Heart right ventricle (tissue), 16 donors: ENCODE data around the gene SYK. TPM values are rescaled to one million over a fixed set of nuclear protein-coding genes. Genes with fewer than 3 reads are reported as not detected.

Source experiments
- ATAC-seq, 8 donors: fragments of 200-7000 bp; cut with Tn5 transposase; one replicate each; pipeline ENCODE4 v1.9.1; 2020; ENCODE audit warnings: mild to moderate bottlenecking in 8 of 8, moderate library complexity in 8 of 8, moderate number of reproducible peaks in 1 of 8
- DNase-seq, 2 donors: peaks; one replicate each; pipeline ENCODE4 v3.0.0-alpha.2; 2020
- H3K27ac ChIP-seq, 10 donors: fragments of 200-600 bp; sonication (generic) in 2 of 10; one replicate each; pipeline versions ENCODE4 v1.5.0 to v1.8.0; 2020 to 2022; ENCODE audit warnings: mild to moderate bottlenecking in 3 of 10
- H3K27me3 ChIP-seq, 7 donors: fragments of 200-600 bp; one replicate each; pipeline ENCODE4 v1.8.0; 2021 to 2022; ENCODE audit warnings: mild to moderate bottlenecking in 2 of 7
- H3K36me3 ChIP-seq, 9 donors: fragments of 200-600 bp; sonication (generic) in 1 of 9; one replicate each; pipeline versions ENCODE4 v1.5.0 to v1.8.0; 2020 to 2022; ENCODE audit warnings: mild to moderate bottlenecking in 2 of 9
- H3K4me1 ChIP-seq, 9 donors: fragments of 200-600 bp; sonication (generic) in 1 of 9; one replicate each; pipeline versions ENCODE4 v1.5.0 to v1.8.0; 2020 to 2022; ENCODE audit warnings: mild to moderate bottlenecking in 4 of 9
- H3K4me3 ChIP-seq, 10 donors: fragments of 200-600 bp; sonication (generic) in 2 of 10; one replicate each; pipeline versions ENCODE4 v1.5.0 to v1.8.0; 2020 to 2022; ENCODE audit warnings: mild to moderate bottlenecking in 7 of 10, moderate library complexity in 2 of 10
- H3K9me3 ChIP-seq, 11 donors: fragments of 200-600 bp in 10 of 11; sonication (generic) in 2 of 11; one replicate each; pipeline versions ENCODE4 v1.5.0 to v1.8.0; 2013 to 2022; ENCODE audit warnings: mild to moderate bottlenecking in 2 of 11, control low read depth in 1 of 11, moderate library complexity in 1 of 11
- WGBS, 2 donors: extraction: QIAGEN DNeasy Blood & Tissue Kit; methylation state at CpG; one replicate each; pipeline ENCODE4 v1.1.7; 2013; ENCODE audit warnings: inconsistent platforms in 1 of 2; 5-methylcytosine and 5-hydroxymethylcytosine counted together
- intact Hi-C, 10 donors: fragments of 100-400 bp; cut with DNase I; formaldehyde crosslinking; loops; one replicate each; pipeline versions ENCODE4 v1.11.1 to v1.14.2; 2022
- polyA plus RNA-seq, 2 donors: library from polyadenylated mRNA; stranded (reverse); fragments of 200-250 nt; gene quantifications; one replicate each; pipeline ENCODE4 v1.2.3, GENCODE V29; 2013
- total RNA-seq, 10 donors: library from RNA; stranded (reverse); fragmentation: NEBNext Ultra II Directional in 3 of 10; extraction: Animal tissue kit (Norgen Biotek cat#: 25700) in 3 of 10; gene quantifications; one replicate each; pipeline versions ENCODE4 v1.2.1 to v1.2.4, GENCODE V29; 2021 to 2023
- TF ChIP-seq, protein P1 (sequence below), 9 donors: fragments of 200-600 bp; sonication (generic) in 2 of 9; IDR thresholded peaks; one replicate each; pipeline versions ENCODE4 v1.5.0 to v1.8.0; 2021 to 2022; ENCODE audit warnings: antibody characterized with exemption in 9 of 9, mild to moderate bottlenecking in 5 of 9, moderate library complexity in 1 of 9
- donor health status: Arrhythmogenic right ventricular cardiomyopathy.
- donor health status: ischemic (EF 13 %, LVEDD 7.1; RV severe dilation, severe dysfunction).
- donor health status: healthy with polysubstance abuse.
- donor health status: DM: no; HTN: yes; CAD: no.
- donor health status: DM: no; HTN: no; CAD: no.
- donor health status: ischemic (EF 25% LVEDD 6.9; RV normal size, moderate dysfunction).
- donor health status: ischemic (EF 25% LVEDD 5.7; RV mildly dilated, moderate dysfunction).
- donor health status: healthy.
- donor health status: DM: yes; HTN: yes; CAD: no.
- donor health status: Ischemic cardiomyopathy.
- donor health status: ischemic (EF 35%, LVEDD 5.7; RV mildly dilated, moderate dysfunction).
- donor health status: nonischemic (EF 11% LVEDD 7.7; RV severe dilation, severe dysfunction).
- donor health status: DM: yes; HTN: yes; CAD: no.
- donor health status: PGD.
- donor health status: ischemic (EF 29% LVEDD 5.4; RV normal size, mild dysfunction).
- donor health status: nonischemic (EF 23%, LVEDD 6.1; RV moderate dilation, normal function).

SYK gene
- total and polyA plus RNA-seq, 12 donors, result 0.96 to 26.1 (median 2.3) TPM

DNA sequence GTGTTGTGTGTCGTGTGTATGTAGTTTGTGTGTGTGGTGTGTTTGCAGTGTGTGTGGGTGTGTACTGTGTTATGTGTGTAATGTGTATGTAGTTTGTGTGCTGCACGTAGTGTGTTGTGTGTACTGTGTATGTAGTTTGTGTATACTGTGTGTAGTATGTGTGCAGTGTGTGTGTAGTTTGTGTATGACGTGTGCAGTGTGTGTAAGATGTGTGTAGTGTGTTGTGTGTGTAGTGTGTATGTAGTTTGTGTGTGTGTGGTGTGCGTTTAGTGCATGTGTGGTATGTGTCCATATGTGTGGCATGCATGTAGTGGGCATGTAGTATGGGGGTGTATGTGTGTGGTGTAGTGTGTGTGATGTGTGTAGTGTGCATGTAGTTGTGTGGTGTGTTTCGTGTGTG, 39.6 kb downstream of the SYK start:
- no peaks in the 10 kb centered on the region for H3K27me3 ChIP-seq
- H3K4me1 ChIP-seq, result peaks cover 0 to 19% (median 0%) of the 10 kb centered on the region in 9 donors
- 95 to 96% methylated on average over 5 of the region's 5 CpGs for WGBS, 2 donors
- DNase-seq, result no peak
- ATAC-seq, result no peak
- TF ChIP-seq, protein P1, sequence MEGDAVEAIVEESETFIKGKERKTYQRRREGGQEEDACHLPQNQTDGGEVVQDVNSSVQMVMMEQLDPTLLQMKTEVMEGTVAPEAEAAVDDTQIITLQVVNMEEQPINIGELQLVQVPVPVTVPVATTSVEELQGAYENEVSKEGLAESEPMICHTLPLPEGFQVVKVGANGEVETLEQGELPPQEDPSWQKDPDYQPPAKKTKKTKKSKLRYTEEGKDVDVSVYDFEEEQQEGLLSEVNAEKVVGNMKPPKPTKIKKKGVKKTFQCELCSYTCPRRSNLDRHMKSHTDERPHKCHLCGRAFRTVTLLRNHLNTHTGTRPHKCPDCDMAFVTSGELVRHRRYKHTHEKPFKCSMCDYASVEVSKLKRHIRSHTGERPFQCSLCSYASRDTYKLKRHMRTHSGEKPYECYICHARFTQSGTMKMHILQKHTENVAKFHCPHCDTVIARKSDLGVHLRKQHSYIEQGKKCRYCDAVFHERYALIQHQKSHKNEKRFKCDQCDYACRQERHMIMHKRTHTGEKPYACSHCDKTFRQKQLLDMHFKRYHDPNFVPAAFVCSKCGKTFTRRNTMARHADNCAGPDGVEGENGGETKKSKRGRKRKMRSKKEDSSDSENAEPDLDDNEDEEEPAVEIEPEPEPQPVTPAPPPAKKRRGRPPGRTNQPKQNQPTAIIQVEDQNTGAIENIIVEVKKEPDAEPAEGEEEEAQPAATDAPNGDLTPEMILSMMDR (IDR thresholded peaks at IDR 0.05), result no peak
- H3K27ac ChIP-seq, result no peak overlapping the region
- peaks cover 0 to 23% (median 0%) of the 10 kb centered on the region in 9 donors for H3K36me3 ChIP-seq
- H3K4me3 ChIP-seq, result no peak overlapping the region
- H3K9me3 ChIP-seq, result no peaks in the 10 kb centered on the region
- intact Hi-C loops, result loop anchor here in 1 of 10 donors (10.0 kb wide), 1 partner anchor 64 kb away; no protein-coding TSS in a partner anchor

DNA sequence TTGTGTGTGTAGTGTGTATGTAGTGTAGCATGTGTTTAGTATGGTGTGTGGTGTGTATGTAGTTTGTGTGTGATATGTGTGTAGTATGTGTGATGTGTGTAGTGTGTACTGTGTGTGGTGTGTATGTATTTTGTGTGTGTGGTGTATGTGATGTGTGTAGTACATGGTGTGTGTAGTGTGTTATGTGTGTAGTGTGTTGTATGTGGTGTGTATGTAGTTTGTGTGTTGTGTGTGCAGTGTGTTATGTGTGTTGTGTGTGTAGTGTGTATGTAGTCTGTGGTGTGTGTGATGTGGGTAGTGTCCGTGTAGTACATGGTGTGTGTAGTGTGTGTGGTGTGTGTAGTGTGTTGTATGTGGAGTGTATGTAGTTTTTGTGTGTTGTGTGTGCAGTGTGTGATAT, 40.0 kb downstream of the SYK start:
- TF ChIP-seq, protein P1 (IDR thresholded peaks at IDR 0.05), result no peak
- 96 to 98% methylated on average over 1 of the region's 1 CpG for WGBS, 2 donors
- no peaks in the 10 kb centered on the region for H3K9me3 ChIP-seq
- intact Hi-C loops, result loop anchor here in 1 of 10 donors (10.0 kb wide), 1 partner anchor 63 kb away; no protein-coding TSS in a partner anchor
- DNase-seq (no peak), ATAC-seq (no peak)
- H3K4me3 ChIP-seq, result no peak overlapping the region
- no peaks in the 10 kb centered on the region for H3K27me3 ChIP-seq
- H3K27ac ChIP-seq, result no peak overlapping the region
- H3K36me3 ChIP-seq, result peaks cover 0 to 27% (median 0%) of the 10 kb centered on the region in 9 donors
- peaks cover 0 to 15% (median 0%) of the 10 kb centered on the region in 9 donors for H3K4me1 ChIP-seq

DNA sequence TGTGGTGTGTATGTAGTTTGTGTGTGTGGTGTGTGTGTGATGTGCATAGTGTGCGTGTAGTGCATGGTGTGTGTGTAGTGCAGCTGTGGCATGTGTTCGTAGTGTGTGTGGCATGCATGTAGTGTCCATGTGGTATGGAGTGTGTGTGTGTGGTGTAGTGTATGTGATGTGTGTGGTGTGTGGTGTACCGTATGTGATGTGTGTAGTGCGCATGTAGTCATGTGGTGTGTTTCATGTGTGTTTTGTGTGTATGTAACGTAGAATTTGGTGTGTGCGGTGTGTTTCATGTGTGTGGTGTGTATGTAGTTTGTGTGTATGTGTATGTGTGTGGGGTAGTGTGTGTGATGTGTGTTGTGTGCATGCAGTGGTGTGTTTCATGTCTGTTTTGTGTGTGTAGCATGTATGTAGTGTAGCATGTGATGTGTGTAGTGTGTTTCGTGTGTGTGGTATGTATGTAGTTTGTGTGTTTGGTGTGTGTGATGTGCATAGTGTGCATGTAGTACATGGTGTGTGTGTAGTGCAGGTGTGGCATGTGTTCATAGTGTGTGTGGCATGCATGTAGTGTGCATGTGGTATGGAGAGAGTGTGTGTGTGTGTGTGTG, 40.7 kb downstream of the SYK start:
- ATAC-seq, result no peak
- TF ChIP-seq, protein P1 (IDR thresholded peaks at IDR 0.05), result no peak
- Histone ChIP-seq H3K27me3 (no peaks in the 10 kb centered on the region), H3K36me3 (peaks cover 0 to 34% (median 0%) of the 10 kb centered on the region in 9 donors), H3K4me1 (peaks cover 0 to 14% (median 0%) of the 10 kb centered on the region in 9 donors), H3K9me3 (no peaks in the 10 kb centered on the region), H3K4me3 (no peak overlapping the region), H3K27ac (no peak overlapping the region)
- DNase-seq, result no peak
- WGBS, 2 donors, result 93 to 97% methylated on average over 7 of the region's 7 CpGs
- intact Hi-C loops, result loop anchor here in 1 of 10 donors (10.0 kb wide), 1 partner anchor 63 kb away; no protein-coding TSS in a partner anchor

DNA sequence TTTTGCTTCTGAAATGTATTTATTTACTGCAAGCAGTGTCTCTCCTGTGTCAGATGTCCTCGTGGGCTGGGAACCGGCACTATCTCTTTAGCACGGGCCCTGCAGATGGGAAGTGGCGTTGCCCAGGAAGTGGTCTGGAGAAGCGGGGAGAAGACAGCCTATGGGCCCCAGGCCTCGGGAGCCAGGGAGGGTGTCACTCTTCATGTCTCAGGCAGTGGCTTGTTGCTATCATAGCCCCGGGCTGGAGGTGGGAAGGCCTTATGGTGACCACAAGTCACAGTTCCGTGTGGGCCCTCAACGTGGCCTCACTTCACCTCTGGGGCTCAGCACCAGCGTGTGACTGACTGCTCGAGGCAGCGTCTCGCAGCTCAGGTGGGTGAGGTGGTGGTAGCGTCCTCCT, 41.4 kb downstream of the SYK start:
- Histone ChIP-seq H3K4me1 (peaks cover 0 to 10% (median 0%) of the 10 kb centered on the region in 9 donors), H3K4me3 (no peak overlapping the region), H3K27me3 (no peaks in the 10 kb centered on the region), H3K27ac (no peak overlapping the region), H3K9me3 (no peaks in the 10 kb centered on the region), H3K36me3 (peaks cover 0 to 41% (median 0%) of the 10 kb centered on the region in 9 donors)
- intact Hi-C loops, result loop anchor here in 1 of 10 donors (10.0 kb wide), 1 partner anchor 62 kb away; no protein-coding TSS in a partner anchor
- TF ChIP-seq, protein P1 (IDR thresholded peaks at IDR 0.05), result no peak
- no peak for DNase-seq
- ATAC-seq, result peak in 1 of 8 donors; percentile 38
- 80 to 81% methylated on average over 14 of the region's 14 CpGs for WGBS, 2 donors
